Prostate gland (tissue), 2 donors: ENCODE results near the gene DPYSL5. TPM values are rescaled to one million over a fixed set of nuclear protein-coding genes. Genes with fewer than 3 reads are reported as not detected.

Experiments used
- DNase-seq: peaks from one replicate; pipeline ENCODE4 v3.0.0-alpha.2; 2019; ENCODE audit warnings: low spot score
- H3K27ac ChIP-seq, 2 donors: fragments of 200-600 bp; sonication (generic); 2 replicates each; pipeline ENCODE4 v1.5.1; 2017 to 2019
- H3K27me3 ChIP-seq: fragments of 200-600 bp; sonication (generic); replicated peaks from 2 replicates; pipeline ENCODE4 v1.5.1; 2019; ENCODE audit not compliant: insufficient read depth
- H3K36me3 ChIP-seq, 2 donors: fragments of 200-600 bp; sonication (generic); 1 replicate in 1 of 2; 2 replicates in 1 of 2; pipeline versions ENCODE4 v1.5.1 to v1.8.1; 2017 to 2019
- H3K4me1 ChIP-seq: fragments of 200-600 bp; sonication (generic); replicated peaks from 2 replicates; pipeline ENCODE4 v1.5.1; 2019
- H3K4me3 ChIP-seq, 2 donors: fragments of 200-600 bp; sonication (generic); 2 replicates each; pipeline ENCODE4 v1.5.1; 2017 to 2019
- H3K9me3 ChIP-seq: fragments of 200-600 bp; sonication (generic); 2 replicates; pipeline ENCODE4 v1.5.1; 2017
- POLR2A ChIP-seq: fragments of 450-650 bp; IDR thresholded peaks from one replicate; pipeline ENCODE4 v1.6.1; 2016; ENCODE audit warnings: antibody characterized with exemption, mild to moderate bottlenecking
- POLR2AphosphoS5 ChIP-seq: sonication (generic); formaldehyde crosslinking; IDR thresholded peaks from one replicate; pipeline ENCODE4 v1.6.1; 2017; ENCODE audit warnings: antibody characterized with exemption
- WGBS: methylation state at CpG from one replicate; pipeline ENCODE4 v1.1.5; 2018; 5-methylcytosine and 5-hydroxymethylcytosine counted together
- intact Hi-C: fragments of 100-400 bp; cut with DNase I; formaldehyde crosslinking; loops from one replicate; pipeline ENCODE4 v1.14.2; 2022
- total RNA-seq, 2 donors: library from RNA; depleted of rRNA; stranded (reverse); fragments of >200 nt; gene quantifications; one replicate each; pipeline ENCODE4 v1.1.0, GENCODE V29; 2016
- TF ChIP-seq, protein P1 (sequence below), 4 experiments: fragments of 200-600 bp in 2 of 4; fragments of 450-650 bp in 2 of 4; sonication (generic) in 2 of 4; IDR thresholded peaks; 1 replicate in 3 of 4; 2 replicates in 1 of 4; pipeline ENCODE4 v1.5.1; 2016 to 2019; ENCODE audit warnings: antibody characterized with exemption in 4 of 4, mild to moderate bottlenecking in 2 of 4, moderate library complexity in 2 of 4

The DPYSL5 gene
- total RNA-seq, 2 donors from 2014 or later: 1.2 TPM; not detected in 1

DNA sequence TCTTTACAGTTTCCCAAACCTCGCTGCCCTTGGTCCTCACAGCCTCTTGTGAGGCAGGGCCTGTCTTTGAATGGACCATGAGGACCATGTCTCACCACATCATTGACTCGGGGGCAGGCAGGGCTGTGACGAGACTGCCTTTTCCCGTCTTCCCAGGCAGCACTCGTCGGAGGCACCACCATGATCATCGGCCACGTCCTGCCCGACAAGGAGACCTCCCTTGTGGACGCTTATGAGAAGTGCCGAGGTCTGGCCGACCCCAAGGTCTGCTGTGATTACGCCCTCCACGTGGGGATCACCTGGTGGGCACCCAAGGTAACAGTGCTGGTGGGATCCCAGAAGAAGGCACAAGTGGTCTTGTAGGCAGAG, 76.8 kb downstream of the DPYSL5 start:
- H3K4me1 ChIP-seq: no peaks in the 10 kb centered on the region
- no peaks in the 10 kb centered on the region for H3K36me3 ChIP-seq
- intact Hi-C loops: loop anchor here (5.0 kb wide), 1 partner anchor 77 kb away; the partner anchor contains the start of gene DPYSL5
- no peak for DNase-seq
- H3K27ac ChIP-seq: no peak overlapping the region
- WGBS: 90% methylated on average over 14 of the region's 14 CpGs
- H3K9me3 ChIP-seq: no peaks in the 10 kb centered on the region
- H3K27me3 ChIP-seq: no peaks in the 10 kb centered on the region
- TF ChIP-seq POLR2AphosphoS5 (no peak), POLR2A (no peak)
- TF ChIP-seq, protein P1, sequence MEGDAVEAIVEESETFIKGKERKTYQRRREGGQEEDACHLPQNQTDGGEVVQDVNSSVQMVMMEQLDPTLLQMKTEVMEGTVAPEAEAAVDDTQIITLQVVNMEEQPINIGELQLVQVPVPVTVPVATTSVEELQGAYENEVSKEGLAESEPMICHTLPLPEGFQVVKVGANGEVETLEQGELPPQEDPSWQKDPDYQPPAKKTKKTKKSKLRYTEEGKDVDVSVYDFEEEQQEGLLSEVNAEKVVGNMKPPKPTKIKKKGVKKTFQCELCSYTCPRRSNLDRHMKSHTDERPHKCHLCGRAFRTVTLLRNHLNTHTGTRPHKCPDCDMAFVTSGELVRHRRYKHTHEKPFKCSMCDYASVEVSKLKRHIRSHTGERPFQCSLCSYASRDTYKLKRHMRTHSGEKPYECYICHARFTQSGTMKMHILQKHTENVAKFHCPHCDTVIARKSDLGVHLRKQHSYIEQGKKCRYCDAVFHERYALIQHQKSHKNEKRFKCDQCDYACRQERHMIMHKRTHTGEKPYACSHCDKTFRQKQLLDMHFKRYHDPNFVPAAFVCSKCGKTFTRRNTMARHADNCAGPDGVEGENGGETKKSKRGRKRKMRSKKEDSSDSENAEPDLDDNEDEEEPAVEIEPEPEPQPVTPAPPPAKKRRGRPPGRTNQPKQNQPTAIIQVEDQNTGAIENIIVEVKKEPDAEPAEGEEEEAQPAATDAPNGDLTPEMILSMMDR (IDR thresholded peaks at IDR 0.05): no peak
- no peak overlapping the region for H3K4me3 ChIP-seq

DNA sequence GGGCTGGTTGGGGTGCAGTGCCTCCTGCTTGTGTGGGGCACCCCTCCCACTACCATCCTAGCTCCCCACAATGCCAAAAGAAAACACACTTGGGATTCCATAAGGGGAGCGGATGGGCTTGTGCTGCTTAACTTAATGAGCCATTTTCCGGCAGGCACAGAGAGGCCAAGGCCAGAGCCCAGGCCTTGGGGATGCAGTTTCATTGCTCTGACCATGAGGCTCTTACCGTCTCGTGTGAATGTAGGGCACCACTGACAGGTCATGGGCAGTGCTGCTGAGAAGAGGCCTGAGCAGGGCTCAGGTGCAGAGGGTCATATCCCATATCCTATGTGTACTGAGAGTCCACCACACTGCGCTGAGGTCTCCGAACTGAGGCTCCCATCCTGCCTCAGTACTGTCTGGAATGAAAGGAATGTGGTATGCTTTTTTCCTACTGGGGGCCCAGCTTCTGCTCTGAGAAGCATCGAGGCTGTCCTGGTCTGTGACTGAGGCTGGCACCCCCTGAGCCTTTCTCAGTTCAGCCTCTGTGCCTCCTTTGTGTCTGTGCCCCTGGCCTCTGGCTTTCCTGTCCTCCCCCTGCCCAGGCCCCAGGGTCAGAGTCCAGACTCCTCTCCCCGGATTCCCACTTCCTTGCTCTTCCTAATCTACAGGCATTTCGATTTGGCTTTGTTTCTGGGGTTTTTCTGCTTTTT, 77.3 kb downstream of the DPYSL5 start:
- DNase-seq: no peak
- no peaks in the 10 kb centered on the region for H3K36me3 ChIP-seq
- H3K27ac ChIP-seq: no peak overlapping the region
- H3K4me1 ChIP-seq: no peaks in the 10 kb centered on the region
- H3K4me3 ChIP-seq: no peak overlapping the region
- intact Hi-C loops: no loop called here
- 74% methylated on average over 9 of the region's 9 CpGs for WGBS
- no peaks in the 10 kb centered on the region for H3K27me3 ChIP-seq
- H3K9me3 ChIP-seq: no peaks in the 10 kb centered on the region
- TF ChIP-seq, protein P1 (IDR thresholded peaks at IDR 0.05): no peak

DNA sequence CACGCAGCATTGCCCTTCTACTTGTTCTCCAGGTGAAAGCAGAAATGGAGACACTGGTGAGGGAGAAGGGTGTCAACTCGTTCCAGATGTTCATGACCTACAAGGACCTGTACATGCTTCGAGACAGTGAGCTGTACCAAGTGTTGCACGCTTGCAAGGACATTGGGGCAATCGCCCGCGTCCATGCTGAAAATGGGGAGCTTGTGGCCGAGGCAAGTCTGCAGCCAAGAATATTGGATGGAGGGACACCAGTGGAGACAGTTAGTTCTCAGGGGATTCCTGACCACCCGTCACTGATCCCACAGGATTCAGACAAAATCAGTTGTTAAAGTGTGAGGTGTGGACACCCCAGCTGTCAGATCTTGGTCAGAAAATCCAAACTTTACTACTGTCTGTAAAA, 79.3 kb downstream of the DPYSL5 start:
- no peak for DNase-seq
- Histone ChIP-seq H3K27me3 (no peaks in the 10 kb centered on the region), H3K36me3 (no peaks in the 10 kb centered on the region), H3K9me3 (no peaks in the 10 kb centered on the region), H3K4me1 (no peaks in the 10 kb centered on the region), H3K27ac (no peak overlapping the region), H3K4me3 (no peak overlapping the region)
- 94% methylated on average over 9 of the region's 9 CpGs for WGBS
- intact Hi-C loops: no loop called here
- TF ChIP-seq POLR2AphosphoS5 (no peak), POLR2A (no peak)
- TF ChIP-seq, protein P1 (IDR thresholded peaks at IDR 0.05): no peak

DNA sequence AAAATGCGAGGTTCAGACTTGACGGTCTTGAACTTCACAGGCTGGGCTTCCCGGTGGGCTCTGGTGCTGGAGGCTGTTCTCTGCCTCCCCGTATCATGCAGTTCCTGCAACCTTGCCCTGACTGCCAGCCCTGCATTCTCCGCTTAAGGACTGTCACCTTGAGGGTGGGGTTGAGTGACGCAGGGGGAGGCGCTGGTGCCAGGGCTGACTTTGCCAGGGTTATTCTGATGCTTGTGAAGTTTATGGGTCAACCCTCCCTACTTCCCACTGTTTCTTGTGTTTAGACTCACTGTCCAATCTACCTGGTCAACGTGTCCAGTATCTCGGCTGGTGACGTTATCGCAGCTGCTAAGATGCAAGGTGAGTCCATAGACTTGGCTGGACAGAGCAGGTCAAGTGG, 85.0 kb downstream of the DPYSL5 start:
- no peak overlapping the region for H3K27ac ChIP-seq
- DNase-seq: no peak
- TF ChIP-seq, protein P1 (IDR thresholded peaks at IDR 0.05): no peak
- TF ChIP-seq POLR2A (no peak), POLR2AphosphoS5 (no peak)

More for the DNA sequence above, 85.0 kb downstream of the DPYSL5 start:
- Histone ChIP-seq H3K27me3 (no peaks in the 10 kb centered on the region), H3K4me1 (no peaks in the 10 kb centered on the region), H3K9me3 (no peaks in the 10 kb centered on the region), H3K4me3 (no peak overlapping the region), H3K36me3 (no peaks in the 10 kb centered on the region)
- intact Hi-C loops: no loop called here
- WGBS: 63% methylated on average over 11 of the region's 11 CpGs
